NT2/D1 (cell line): Measurements from ENCODE around the gene KCNH3.

Source experiments
- YY1 ChIP-seq: IDR thresholded peaks from 2 replicates; pipeline ENCODE4 v1.6.1; 2011; ENCODE audit not compliant: insufficient read length, insufficient read depth
- ZNF274 ChIP-seq: IDR thresholded peaks from 2 replicates; pipeline ENCODE4 v1.6.1; 2011; ENCODE audit warnings: mild to moderate bottlenecking, low read depth, low read length

DNA sequence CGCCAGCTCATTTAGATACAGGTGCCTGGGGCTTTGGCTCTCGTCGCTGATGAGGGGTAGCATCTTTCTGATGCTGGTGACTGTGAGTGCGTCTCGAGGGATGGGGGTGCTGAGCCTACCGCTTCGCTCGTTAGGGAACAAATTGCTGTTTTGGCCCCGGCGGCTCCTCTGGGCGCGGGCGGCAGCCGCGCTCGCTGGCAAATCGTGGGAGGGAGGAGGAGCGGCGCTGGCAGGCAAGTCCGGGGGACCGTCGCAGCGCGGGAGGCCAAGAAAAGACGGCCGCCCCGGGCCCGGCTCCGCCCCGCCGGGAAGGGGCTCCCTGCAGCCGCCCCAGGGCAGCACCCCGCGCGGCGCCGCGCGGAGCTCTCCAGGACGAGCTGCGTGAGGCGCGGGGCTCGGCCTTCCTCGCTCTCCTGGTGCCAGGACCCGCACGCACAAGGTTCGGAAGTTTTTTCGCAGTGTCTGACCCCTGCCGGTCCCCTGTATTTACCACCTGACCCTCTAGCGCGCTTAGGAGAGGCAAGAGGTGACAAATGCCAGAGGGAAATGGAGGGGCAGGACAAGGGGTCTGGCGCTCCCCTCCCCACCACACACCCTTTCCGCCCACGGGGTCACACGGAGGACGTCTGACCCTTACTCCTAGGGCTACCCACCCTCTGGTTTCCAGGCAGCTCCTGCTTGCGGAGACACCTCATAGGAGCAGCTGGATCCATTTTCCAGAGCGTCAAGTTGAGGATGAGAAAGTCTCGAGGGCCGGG, 899 bp upstream of the KCNH3 start:
- TF ChIP-seq YY1 (no peak), ZNF274 (no peak)
